NB4 (cell line): ENCODE data around the gene IMPACT.

ENCODE experiments used
- CTCF ChIP-seq: IDR thresholded peaks from one replicate; pipeline ENCODE4 v1.5.1; 2012; ENCODE audit warnings: low read depth, low read length
- MAX ChIP-seq: IDR thresholded peaks from 2 replicates; pipeline ENCODE4 v1.6.1; 2011; ENCODE audit warnings: low read depth, low read length
- MYC ChIP-seq: IDR thresholded peaks from 2 replicates; pipeline ENCODE4 v1.6.1; 2011; ENCODE audit warnings: low read depth, low read length
- POLR2A ChIP-seq: IDR thresholded peaks from 2 replicates; pipeline ENCODE4 v1.6.1; 2011; ENCODE audit warnings: mild to moderate bottlenecking; ENCODE audit not compliant: insufficient read length; ENCODE audit errors: extremely low read depth

- no peak for TF ChIP-seq CTCF
- no peak for TF ChIP-seq POLR2A
- TF ChIP-seq MYC = no peak
- no peak for TF ChIP-seq MAX
These were observed 73.3 kb downstream of the IMPACT start for GRCh38 chr18:24499814-24500213.
